Measurements from ENCODE around the gene MRPL34.

MRPL34 gene

DNA sequence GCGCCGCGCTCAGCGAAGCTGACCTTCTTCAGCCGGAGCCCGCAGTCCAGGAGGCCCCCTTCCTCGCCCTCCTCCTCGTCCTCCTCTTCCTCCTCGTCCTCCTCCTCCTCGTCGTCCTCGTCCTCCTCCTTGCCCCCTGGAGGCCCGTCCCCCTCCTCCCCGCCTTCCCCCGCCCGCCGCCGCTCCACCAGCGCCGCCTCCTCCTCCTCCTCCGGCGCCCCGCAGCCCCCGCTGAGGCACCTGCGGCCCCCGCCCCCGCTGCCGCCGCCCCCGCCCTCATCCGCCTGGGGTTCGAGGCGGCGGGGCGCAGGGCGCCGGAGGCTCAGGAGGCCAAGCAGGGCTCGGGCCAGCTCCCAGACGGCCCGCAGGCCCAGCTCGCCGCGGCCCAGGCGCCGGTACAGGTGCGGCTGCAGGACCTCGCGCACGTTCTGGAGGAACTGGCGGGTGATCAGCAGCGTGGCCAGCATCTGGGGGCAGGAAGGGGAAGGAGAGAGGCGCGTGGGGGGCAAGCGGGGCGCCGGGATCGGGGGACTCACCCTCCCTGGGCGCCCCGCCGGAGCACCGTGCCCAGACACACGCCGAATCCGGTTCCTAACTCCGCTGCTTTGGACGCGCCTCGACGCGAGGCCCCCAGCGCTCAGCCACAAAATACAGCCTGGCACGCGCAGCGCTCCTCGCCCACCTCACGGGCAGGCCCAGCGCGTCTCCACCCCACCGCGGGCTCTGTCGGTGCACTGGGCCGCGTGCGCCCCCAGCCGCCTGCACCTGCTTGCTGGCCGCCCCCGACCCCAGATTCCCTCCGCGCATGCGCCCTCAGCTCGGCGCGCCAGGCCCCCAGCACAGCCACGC lies 23.1 kb downstream of the MRPL34 start:
- no peak for DNase-seq (ENCODE audit: low spot score)

DNA sequence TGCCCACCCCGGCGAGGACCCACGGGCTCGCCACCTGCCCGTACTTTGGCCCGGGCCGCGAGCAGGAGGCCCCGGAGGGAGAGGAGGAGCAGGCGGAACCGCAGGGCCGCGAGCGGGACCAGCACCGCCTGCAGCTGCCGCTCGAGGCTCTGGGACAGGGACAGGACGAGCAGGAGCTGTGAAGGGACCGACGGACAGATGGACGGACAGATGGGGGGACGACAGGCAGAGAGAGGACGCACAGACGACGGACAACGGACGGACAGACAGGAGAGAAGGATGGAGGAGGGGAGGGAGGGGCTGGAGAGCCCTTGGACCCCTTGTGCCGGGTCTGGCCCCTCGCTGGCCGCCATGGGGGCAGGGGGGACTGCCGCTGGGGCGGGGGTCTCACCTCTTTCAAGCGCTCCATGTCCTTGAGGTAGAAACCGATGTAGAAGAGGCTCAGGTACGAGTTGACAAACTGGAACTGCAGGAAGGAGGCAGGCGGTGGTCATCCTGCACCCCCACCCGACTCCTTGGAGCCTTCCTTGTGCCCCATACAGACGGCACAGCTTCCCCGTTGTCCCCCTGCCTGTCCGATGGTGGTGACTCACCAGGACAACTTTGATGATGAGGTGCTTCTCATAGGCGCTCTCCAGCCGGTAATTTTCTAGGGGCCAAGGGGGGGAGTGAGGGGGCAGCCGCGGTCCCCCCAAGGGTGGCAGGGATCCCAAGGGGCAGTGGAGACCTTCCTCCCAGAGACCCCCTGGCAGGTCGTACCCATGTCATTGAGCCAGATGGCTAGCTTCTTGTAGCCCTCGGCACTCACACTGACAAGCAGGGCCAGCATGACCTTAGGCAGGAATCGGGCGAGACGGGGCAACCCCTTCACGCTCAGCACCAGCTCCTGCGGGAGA lies 23.9 kb downstream of the MRPL34 start:
- DNase-seq (ENCODE audit: low spot score) = no peak

DNA sequence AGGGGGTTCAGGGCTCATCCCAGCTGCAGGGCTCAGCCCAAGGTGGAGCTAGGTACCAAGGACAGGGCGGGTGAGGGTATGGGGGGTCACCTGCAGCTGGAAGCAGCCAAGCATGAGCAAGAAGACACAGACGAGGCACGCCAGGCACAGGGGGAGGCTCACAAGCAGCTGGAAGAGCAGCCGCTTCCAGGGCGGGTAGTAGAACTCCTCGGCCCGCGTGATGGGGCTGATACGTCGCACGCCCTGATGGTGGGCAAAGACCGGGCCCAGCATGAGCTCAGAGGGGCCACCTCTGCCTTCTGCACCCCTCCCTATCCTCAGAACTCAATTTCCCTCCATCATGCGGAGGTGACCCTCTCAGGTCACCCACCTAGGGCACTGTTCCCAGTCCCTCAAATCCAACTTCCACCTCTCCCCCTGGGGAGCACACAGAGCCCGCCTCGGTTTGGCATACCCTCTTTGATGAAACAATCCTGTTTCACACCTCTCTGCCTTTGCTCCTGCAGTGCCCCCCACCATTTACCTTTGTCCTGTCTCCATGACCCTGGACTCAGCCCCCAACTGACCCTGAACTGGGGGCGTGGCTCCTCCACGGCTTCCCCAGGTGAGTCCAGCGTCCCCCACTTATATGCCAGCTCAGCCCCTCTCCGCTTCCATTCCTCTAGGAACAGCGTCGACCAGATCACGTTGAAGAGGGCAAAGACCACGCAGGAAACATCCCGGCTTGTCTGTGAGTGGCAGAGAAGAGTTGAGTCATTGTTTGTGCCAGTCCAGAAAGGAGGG lies 24.8 kb downstream of the MRPL34 start:
- DNase-seq (ENCODE audit: low spot score) = no peak

DNA sequence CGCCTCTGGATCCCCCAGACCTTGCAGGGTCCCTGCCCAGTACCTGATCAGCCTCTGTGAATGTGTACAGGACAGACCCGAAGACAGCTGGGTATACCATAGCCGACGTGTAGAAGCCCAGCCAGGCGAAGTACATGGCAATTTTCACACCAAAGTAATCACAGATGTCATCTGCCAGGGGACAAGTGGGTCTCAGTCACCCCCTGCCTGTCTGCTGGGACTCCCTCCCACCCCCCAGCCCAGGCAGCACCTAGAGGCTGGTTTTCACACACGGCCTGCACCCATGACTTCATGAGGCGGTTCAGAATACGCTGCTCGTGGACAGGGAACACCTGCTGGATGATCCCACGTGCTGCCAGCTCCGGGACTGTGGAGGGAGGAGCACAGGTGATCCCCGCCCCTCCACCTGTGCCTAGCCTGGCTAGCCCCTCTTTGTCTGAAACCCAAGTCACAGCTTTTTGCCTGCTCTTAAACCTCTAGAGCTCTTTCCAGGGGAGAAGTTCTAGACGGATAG lies 25.4 kb downstream of the MRPL34 start:
- DNase-seq (ENCODE audit: low spot score) = no peak

DNA sequence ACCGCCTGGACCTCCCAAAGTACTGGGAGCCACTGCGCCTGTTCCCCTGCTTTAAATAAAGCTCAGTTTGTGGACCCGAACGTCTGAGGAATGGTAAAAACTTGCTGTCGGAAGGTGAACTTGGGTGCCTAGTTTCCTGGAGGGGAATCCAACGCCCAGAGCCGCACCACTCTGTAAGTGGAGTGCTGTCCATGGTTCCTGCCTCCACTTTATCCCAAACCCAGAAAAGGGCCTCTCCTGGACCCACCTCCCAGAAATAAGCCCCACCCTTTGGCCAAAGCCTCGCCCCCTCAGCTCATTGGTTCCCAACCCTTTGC lies 26.6 kb downstream of the MRPL34 start:
- DNase-seq (ENCODE audit: low spot score) = no peak

DNA sequence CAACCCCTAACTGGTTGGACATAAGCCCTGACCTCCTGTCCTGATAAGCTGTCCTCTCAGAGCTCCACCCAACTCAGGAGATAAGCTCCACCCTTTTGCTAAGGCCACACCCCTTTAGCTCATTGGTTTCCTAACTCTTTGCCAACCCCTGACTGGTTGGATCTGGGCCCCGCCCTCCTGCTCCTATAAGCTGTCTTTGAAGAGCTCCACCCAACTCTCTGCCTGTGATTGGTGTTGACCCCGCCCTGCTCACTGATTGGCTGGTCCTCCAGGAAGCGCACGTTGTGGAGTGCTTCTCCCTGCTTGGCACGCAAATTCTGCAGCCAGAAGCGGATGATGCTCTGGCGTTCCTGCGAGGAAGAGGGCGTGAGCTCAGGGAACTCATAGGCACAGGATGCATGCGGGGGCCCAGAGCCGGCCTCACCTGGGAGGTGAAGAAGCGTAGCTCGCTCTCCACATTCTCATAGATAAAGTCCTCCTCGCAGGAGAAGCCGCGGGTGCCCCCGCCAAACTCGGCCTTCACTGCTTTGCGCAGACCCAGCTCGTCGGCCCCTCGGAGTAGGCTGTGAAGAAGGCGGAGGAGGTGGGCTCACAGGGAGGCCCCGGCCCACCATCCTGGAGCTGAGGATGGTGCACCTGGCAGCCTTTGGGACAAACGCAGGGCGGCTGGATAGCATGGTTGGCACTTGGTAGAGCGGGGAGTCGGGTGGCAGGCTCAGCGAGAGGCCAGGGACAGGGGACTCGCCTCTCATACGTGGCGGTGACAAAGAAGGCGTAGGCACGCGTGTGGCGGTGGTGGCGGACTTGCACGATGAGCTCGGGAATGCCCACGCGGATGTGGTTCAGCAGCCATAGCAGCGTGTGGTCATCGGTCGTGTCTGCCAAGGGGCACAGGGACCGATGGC lies 27.3 kb downstream of the MRPL34 start:
- DNase-seq (ENCODE audit: low spot score) = peak; percentile 71

DNA sequence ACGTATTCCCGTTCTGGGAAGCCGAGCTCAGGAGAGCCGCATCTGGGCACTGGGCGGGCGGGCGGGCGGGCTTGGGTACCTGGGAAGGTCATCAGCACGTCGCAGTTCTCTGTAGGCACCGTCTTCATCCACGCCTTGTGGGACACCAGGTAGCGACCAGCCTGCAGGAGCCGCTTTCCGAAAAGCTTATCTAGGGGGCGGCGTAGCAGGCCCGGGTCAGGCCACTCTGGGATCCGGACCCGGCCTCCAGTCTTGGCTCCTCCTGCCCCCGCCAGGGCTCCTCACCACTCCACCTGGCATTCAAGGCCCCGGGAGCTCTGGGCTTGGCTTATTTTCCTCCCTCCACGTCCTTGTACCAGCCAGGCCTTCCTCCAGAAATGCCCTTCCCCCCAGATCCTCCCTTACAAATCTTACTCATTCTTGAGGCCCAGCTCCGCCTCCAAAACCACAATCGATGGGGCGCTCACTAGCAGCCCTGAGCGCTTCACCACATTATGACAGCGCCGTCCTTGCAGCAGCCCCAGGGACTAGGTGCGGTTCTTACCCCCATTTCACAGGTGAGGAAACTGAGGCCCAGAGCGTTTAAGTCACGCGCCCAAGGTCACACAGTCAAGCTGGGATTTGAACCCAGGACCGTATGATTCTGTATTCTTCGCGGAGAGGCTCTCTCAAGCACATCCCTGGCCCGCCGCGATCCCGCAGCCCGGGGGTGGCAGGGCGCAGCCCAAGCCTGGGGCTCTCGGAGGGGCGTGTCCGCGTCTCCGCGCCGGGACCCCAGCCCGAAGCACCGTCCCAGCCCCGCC lies 28.1 kb downstream of the MRPL34 start:
- no peak for DNase-seq (ENCODE audit: low spot score)

DNA sequence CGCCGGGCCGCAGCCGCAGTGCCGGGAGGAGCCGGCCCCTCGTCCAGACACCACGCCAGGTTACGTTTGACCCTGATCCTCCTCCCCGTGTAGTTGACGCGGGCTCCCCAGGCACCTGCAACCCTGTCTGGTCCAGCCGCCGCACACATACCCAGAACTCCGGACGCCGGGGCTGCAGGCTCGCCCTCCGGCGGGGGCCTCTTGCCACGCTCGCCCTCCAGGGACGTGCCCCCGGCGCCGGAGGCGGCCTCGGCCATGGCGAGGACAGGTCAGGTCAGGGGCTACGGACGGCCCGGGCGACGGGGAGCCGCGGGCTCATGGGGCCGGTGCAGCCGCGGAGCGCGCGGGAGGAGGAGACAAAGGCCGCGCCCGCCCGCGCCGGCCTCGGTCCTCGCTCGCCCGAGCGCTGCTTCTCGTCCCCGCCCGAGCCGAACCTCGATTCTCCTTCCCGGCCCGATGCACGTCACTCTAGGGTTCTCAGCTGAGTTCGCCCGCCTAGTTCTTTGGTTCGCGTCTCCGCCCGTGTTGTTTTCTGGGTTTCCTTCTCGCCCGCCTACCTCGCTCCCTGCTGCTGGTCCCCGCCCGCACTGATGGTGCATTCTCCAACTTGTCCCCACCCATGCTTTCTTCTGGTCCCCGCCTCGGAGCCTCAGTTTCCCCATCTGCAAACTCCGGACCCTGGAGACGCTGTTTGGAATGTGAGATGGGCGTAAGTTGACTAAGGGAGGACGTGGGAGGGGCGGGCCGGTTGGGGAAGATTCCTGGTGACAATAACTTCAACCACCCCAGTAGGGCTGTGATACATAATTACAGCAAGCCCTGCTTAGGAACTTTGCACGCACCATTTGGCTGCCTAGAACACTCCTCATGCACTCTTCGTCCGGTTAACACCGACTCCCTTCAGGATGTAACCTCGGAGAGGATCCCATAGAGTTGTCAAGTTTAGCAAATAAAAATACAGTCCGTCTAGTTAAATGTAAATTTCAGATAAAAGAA lies 29.0 kb downstream of the MRPL34 start, which contains the start of gene ANO8:
ANO8 (minus strand) TSS at position 442 of the 996 bp plus-strand sequence; CDS start at position 257, 185 bp downstream.
- DNase-seq (ENCODE audit: low spot score) = peak; percentile 74

DNA sequence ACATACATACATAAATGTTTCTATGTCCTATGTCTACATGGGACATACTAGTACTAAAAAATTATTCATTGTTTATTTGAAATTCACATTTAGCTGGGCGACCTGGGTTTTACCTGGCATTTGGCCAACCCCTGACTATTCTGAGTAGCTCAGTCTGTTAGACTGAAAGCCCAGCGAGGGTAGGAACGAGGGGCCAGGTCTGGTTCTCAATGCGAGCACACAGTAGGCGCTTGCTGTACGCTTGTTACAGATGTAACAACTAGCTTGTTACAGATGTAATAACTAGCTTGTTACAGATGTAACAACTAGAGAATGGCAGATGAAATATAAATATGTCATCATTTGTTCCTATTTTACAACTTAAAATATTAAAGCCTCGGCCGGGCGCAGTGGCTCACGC lies 29.9 kb downstream of the MRPL34 start:
- no peak for DNase-seq (ENCODE audit: low spot score)

DNA sequence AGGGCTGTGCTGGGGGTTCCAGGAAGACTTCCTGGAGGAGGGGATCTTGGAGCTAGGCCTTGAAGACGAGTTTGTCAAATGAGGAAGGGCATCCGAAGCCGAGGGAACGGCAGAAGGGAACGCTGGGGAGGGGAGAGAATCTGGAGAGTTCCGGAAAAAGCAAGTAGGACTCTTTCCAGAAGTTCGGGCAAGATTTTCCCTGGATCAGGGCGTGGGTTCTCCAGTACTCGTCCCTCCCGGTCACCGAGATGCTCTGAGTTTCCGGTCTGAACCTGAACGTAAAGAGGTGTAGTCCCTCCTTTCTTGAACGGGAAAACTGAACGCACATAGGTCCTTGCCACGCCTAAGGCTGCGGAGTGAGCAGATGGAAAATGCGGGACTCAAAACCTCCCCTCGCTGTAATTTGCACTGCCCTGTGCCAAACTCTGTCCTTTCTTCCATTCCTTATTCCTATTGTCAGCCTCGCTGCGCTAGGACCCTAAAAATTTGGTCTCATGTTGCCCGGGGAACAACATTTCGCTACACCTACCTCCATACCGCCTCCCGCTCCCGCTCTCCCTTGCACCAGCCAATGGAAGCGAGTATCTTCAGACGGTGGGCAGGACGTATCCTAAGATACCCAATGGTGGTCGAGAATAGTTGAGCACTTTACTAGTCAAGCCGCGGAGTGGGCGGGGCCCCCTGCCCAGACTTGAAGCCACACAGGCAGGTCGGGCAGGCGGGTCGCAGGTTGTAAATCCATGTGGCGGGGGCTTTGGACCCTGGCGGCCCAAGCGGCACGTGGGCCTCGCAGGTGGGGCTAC lies 31.4 kb downstream of the MRPL34 start, which contains the start of gene GTPBP3:
GTPBP3 (plus strand) TSS at position 682 of the 803 bp plus-strand sequence; CDS start at position 741, 59 bp downstream.
- DNase-seq (ENCODE audit: low spot score) = peak; percentile 88

DNA sequence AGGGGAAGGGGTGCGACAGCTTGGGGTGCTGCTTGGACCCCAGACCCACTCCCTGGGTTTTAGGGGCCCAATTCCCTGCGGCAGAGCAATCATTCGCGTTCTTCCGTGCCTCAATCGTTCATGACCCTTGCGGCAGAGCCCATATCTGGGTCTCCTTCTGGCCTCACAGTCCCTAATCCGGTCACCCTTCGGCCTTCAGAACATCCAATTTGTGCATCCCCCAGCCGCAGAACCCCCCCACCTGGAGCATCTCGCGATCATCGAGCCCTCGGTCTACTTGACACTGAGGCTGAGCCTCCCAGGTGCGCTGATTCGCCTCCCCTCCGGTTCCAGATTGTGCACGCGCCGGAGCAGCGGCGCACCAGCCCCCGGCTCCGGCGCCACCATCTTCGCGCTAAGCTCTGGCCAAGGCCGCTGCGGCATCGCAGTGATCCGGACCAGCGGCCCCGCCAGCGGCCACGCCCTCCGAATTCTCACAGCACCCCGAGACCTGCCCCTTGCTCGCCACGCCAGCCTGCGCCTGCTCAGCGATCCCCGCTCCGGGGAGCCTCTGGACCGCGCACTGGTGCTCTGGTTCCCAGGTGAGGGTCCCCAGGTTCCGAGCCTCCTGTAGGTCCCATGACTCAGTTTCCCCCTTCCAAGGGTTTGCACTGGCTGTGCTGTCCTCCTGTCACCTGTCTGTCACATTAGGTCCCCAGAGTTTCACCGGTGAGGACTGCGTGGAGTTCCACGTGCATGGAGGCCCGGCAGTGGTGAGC lies 32.2 kb downstream of the MRPL34 start:
- DNase-seq (ENCODE audit: low spot score) = peak; percentile 34

DNA sequence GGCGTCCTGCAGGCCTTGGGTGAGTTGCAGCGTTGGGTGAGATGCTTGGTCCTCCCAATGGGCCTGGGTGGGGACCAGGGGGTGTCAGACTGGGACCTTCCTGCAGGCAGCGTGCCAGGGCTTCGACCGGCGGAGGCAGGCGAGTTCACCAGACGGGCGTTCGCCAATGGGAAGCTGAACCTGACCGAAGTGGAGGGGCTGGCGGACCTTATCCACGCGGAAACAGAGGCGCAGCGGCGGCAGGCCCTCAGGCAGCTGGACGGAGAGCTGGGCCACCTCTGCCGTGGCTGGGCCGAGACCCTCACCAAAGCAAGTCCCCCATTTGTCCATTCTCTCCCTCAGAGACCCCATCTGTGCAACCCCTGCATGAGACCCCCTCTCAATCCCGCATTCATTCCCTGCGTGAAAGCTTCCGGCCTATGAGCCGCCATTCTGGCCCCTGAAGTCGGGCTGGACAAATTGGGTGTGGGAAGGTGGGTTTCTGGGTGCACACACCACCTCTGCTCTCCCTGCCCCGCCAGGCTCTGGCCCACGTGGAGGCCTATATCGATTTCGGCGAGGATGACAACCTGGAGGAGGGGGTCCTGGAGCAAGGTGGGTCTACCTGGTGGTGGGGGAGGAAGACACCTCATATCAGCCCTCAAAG lies 32.9 kb downstream of the MRPL34 start:
- DNase-seq (ENCODE audit: low spot score) = no peak

DNA sequence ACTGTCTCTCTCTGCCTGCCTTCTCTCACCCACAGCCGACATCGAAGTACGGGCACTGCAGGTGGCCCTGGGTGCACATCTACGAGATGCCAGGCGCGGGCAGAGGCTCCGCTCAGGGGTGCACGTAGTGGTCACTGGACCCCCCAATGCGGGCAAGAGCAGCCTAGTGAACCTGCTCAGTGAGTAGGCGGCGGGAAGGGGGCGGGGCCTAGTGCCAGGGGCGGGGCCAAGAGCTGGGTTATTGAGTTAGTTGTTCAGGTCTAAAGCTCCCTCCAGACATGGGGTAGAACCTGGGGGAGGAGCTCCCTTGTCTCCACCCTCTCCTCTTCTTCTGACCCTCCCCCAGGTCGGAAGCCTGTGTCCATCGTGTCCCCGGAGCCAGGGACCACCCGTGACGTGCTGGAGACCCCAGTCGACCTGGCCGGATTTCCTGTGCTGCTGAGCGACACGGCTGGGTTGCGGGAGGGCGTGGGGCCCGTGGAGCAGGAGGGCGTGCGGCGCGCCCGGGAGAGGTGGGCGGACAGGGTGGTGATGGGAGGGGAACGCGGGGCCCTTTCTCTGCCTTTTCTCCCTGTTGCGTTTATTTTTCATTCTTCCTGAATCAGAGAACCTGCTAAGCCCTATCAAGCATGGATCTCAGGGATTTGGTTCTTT lies 33.5 kb downstream of the MRPL34 start:
- DNase-seq (ENCODE audit: low spot score) = no peak

DNA sequence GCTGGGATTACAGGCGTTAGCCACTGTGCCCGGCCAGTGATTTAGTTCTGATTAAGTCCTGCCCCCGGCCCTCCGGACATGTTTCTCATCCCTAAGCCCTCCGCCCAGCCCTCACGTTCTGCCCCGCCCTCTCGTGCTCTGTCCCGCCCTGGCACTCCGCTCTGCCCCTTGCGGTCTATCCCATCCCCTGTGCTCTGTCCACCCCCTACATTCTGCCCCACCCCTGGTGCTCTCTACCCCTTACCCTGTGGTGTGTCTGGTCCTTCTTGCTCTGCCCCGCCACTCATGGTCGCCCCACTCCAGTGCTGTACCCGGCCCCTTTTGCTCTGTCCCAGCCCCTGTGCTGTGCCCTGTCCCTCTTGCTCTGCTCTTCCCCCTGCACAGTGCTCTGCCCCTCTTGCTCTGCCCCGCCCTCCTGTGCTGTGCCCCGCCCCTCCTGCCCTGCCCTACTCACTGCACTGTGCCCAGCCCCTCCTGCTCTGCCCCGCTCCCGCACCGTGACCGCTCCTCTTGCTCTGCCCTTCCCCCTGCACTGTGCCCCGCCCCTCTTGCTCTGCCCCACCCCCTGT lies 34.7 kb downstream of the MRPL34 start:
- no peak for DNase-seq (ENCODE audit: low spot score)

DNA sequence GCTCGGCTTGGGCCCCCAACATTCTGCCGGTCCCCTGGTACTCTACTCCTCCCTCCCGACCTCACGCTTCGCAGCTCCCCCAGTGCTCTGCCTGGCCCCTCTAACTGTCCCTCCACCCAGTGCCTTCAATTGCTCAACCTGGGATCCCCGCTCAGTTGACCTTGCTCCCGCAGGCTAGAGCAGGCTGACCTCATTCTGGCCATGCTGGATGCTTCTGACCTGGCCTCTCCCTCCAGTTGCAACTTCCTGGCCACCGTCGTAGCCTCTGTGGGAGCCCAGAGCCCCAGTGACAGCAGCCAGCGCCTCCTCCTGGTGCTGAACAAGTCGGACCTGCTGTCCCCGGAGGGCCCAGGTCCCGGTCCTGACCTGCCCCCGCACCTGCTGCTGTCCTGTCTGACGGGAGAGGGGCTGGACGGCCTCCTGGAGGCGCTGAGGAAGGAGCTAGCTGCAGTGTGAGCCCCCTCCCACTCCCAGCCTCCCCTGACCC lies 35.2 kb downstream of the MRPL34 start:
- DNase-seq (ENCODE audit: low spot score) = no peak

DNA sequence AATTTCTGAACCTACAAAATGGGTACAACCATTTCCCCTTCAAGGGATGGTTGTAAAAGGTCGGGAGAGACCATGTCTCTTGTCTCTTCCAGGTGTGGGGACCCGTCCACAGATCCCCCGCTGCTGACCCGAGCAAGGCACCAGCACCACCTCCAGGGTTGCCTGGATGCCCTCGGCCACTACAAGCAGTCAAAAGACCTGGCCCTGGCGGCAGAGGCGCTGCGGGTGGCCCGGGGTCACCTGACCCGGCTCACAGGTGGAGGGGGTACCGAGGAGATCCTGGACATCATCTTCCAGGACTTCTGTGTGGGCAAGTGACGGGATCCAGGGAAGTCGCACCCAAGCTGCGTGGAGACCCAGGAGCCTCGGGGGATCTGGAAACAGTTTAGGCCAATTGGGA lies 35.7 kb downstream of the MRPL34 start:
- DNase-seq (ENCODE audit: low spot score) = no peak

Data from hematopoietic multipotent progenitor cell treated with erythropoietin and hydrocortisone succinate and interleukin-3 and kit ligand, for 17 days (in vitro differentiated cells).